ENCODE results near the gene VWA3A. TPM values are rescaled to one million over a fixed set of nuclear protein-coding genes. Genes with fewer than 3 reads are reported as not detected.
A peak's percentile ranks its signal among the peaks of the same experiment; 100 is the strongest.

Gene VWA3A
- total and polyA plus RNA-seq, 5 donors, result 0.06 to 0.11 (median 0.09) TPM; not detected in 2

GRCh38 chr16:22065252-22065651, 27.1 kb upstream of the VWA3A start:
- Histone ChIP-seq H3K4me3 (ENCODE audit: low read length) (no peak overlapping the region), H3K27me3 (ENCODE audit: control insufficient read depth, insufficient read depth) (no peaks in the 10 kb centered on the region), H3K9me3 (ENCODE audit: control insufficient read depth, low read length) (no peaks in the 10 kb centered on the region), H3K27ac (ENCODE audit: low read length) (no peak overlapping the region), H3K4me1 (ENCODE audit: control insufficient read depth, insufficient read depth, low read length) (no peaks in the 10 kb centered on the region)
- ATAC-seq (no peak), DNase-seq (no peak)
- intact Hi-C loops (cut with DNase I), result no loop called here
- 95% methylated on average over 1 of the region's 1 CpG for WGBS

GRCh38 chr16:22070361-22071330, 21.7 kb upstream of the VWA3A start:
- 42% methylated on average over 12 of the region's 12 CpGs for WGBS
- peak; percentile 33 to 83 (median 62) for DNase-seq
- intact Hi-C loops (cut with DNase I), result loop anchor here in 1 of 4 donors (5.0 kb wide), 1 partner anchor 68 kb away; the partner anchor contains the start of gene PDZD9
- no peak overlapping the region for H3K4me3 ChIP-seq (ENCODE audit: low read length)
- H3K4me1 ChIP-seq (ENCODE audit: control insufficient read depth, insufficient read depth, low read length), result no peaks in the 10 kb centered on the region
- H3K27me3 ChIP-seq (ENCODE audit: control insufficient read depth, insufficient read depth), result no peaks in the 10 kb centered on the region
- ATAC-seq, result peak; percentile 64 to 76
- H3K27ac ChIP-seq (ENCODE audit: low read length), result no peak overlapping the region
- no peaks in the 10 kb centered on the region for H3K9me3 ChIP-seq (ENCODE audit: control insufficient read depth, low read length)

- Histone ChIP-seq H3K27me3 (ENCODE audit: control insufficient read depth, insufficient read depth) (no peaks in the 10 kb centered on the region), H3K4me3 (ENCODE audit: low read length) (no peak overlapping the region), H3K9me3 (ENCODE audit: control insufficient read depth, low read length) (no peaks in the 10 kb centered on the region), H3K27ac (ENCODE audit: low read length) (no peak overlapping the region), H3K4me1 (ENCODE audit: control insufficient read depth, insufficient read depth, low read length) (no peaks in the 10 kb centered on the region)
- intact Hi-C loops (cut with DNase I), result loop anchor here in 1 of 4 donors (5.0 kb wide), 1 partner anchor 69 kb away; the partner anchor contains the start of gene PDZD9
- peak in 1 of 3 donors; percentile 55 for DNase-seq
- no peak for ATAC-seq
- WGBS, result 52% methylated on average over 7 of the region's 7 CpGs
Measured at GRCh38 chr16:22071331-22071910, 20.9 kb upstream of the VWA3A start.

DNA sequence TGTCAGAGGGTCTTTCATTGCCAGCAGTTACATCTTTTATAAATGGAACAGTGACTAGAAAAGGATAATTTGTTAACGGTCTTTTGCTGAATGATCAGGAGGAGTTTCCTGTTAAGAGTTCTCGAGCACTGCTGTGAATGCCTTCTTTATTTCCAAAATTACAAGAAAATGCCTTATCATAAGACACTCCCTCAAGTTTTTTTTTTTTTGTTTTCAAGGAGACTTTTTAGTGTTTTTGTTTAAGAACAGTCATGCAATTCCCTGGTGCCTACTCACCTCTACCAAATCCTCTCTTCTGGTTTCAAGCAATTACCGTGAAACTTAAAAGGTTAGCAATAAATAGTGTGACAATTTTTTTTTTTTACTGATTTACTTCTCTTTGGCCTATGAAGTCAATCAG, 19.0 kb upstream of the VWA3A start:
- intact Hi-C loops (cut with DNase I), result loop anchor here in 1 of 4 donors (5.0 kb wide), 1 partner anchor 71 kb away; the partner anchor contains the start of gene PDZD9

DNA sequence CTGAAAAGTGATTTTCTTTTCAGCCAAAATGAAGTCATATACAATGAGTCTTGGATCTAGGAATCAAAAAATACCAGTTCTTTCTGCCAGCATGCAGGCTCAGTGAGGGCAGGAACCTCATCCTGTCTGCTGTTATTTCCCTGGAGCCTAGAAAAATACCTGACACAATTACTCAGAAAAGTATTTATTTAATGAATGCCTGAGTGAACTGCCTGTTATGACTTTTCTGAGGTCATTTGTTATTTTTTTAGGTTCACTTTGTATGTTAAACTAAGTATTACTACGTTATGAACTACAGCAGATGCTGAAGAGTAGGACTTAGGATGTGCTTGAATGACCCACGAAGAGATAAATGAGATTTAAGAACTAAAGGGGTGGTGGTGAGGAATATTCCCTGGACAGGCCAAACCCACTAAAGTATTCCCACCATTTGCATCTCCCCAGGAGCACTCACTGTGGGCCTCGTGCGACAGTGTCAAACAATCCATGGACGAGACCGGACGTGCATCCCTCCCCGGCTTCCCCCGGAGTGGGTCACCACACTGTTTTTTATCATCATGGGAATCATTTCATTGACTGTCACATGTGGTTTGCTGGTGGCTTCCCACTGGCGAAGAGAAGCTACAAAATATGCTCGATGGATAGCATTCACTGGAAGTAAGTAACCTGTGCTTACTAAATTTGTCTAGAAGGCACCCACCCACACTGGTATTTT, 17.1 kb upstream of the VWA3A start:
- intact Hi-C loops (cut with DNase I), result loop anchor here in 2 of 4 donors (5.0 kb wide), 2 partner anchors 73 to 112 kb away; partner anchors contain the start of gene PDZD9 (in 2 of the 2)
- Histone ChIP-seq H3K9me3 (ENCODE audit: control insufficient read depth, low read length) (no peaks in the 10 kb centered on the region), H3K4me3 (ENCODE audit: low read length) (no peak overlapping the region), H3K4me1 (ENCODE audit: control insufficient read depth, insufficient read depth, low read length) (no peaks in the 10 kb centered on the region), H3K27me3 (ENCODE audit: control insufficient read depth, insufficient read depth) (no peaks in the 10 kb centered on the region), H3K27ac (ENCODE audit: low read length) (no peak overlapping the region)
- ATAC-seq (no peak), DNase-seq (no peak)
- WGBS, result 94% methylated on average over 11 of the region's 11 CpGs

More for the DNA sequence above, 19.0 kb upstream of the VWA3A start:
- 54% methylated on average over 3 of the region's 3 CpGs for WGBS
- no peaks in the 10 kb centered on the region for H3K9me3 ChIP-seq (ENCODE audit: control insufficient read depth, low read length)
- no peaks in the 10 kb centered on the region for H3K27me3 ChIP-seq (ENCODE audit: control insufficient read depth, insufficient read depth)
- no peak overlapping the region for H3K4me3 ChIP-seq (ENCODE audit: low read length)
- DNase-seq (no peak), ATAC-seq (no peak)
- no peak overlapping the region for H3K27ac ChIP-seq (ENCODE audit: low read length)
- H3K4me1 ChIP-seq (ENCODE audit: control insufficient read depth, insufficient read depth, low read length), result no peaks in the 10 kb centered on the region

DNA sequence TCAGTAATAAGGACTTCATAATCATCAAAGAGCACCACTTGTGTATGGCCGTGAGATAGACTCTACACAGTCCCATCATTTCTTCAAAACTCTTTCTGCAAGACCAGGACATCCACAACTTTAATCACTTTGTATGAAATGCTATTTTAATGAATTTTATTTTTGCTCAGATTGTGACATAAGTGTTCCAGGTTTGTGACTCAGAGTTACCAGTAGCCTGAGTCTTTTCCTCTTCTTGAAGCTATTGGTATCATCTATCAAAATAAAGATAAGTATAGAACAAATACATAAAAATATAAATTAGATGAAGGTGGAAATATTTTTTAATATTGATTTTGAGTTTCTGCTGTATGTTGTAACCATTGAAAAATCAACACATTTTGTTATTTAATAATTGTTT, 16.6 kb upstream of the VWA3A start:
- H3K27ac ChIP-seq (ENCODE audit: low read length), result no peak overlapping the region
- WGBS, result 98% methylated on average over 1 of the region's 1 CpG
- no peaks in the 10 kb centered on the region for H3K9me3 ChIP-seq (ENCODE audit: control insufficient read depth, low read length)
- H3K4me1 ChIP-seq (ENCODE audit: control insufficient read depth, insufficient read depth, low read length), result no peaks in the 10 kb centered on the region
- H3K4me3 ChIP-seq (ENCODE audit: low read length), result no peak overlapping the region
- intact Hi-C loops (cut with DNase I), result loop anchor here in 3 of 4 donors (2.0 to 5.0 kb wide), 3 partner anchors 73 to 112 kb away; partner anchors contain the start of gene PDZD9 (in 3 of the 3)
- DNase-seq (no peak), ATAC-seq (no peak)
- no peaks in the 10 kb centered on the region for H3K27me3 ChIP-seq (ENCODE audit: control insufficient read depth, insufficient read depth)

DNA sequence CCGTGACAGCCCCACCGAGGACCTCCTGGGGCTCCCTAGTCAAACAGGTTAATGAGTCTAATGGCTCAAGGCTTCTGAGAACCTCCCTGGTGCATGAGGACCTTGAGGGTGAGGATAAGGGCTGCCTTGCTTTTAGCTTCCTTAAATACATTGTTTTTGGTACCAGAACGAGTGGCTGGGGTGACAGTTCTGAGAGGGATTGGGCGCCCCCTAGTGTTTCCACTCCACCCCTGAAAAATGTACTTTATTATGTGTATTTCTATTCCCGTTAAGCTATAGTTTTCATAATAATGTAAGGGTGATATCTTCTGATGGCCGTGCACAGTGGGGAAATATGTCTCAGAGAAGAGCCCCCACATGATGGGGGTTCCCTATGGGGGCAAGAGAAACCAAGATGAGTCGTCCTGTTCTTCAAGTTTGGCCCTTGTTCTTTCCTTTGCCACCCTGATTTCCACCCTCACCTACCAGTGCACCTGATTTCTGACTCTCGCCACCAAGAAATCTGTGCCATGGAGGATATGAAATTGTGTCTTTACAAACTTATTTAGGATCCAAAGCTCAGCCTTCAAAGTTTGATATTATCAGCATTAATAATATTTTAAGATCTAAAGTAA, 14.5 kb upstream of the VWA3A start:
- H3K27me3 ChIP-seq (ENCODE audit: control insufficient read depth, insufficient read depth), result no peaks in the 10 kb centered on the region
- no peak overlapping the region for H3K4me3 ChIP-seq (ENCODE audit: low read length)
- ATAC-seq (peak; percentile 63 to 66), DNase-seq (peak; percentile 47 to 85 (median 66))
- no peak overlapping the region for H3K27ac ChIP-seq (ENCODE audit: low read length)
- intact Hi-C loops (cut with DNase I), result loop anchor here in 3 of 4 donors (2.0 to 5.0 kb wide), 3 partner anchors 76 to 109 kb away; partner anchors contain the start of gene PDZD9 (in 3 of the 3)
- 41% methylated on average over 8 of the region's 8 CpGs for WGBS
- H3K4me1 ChIP-seq (ENCODE audit: control insufficient read depth, insufficient read depth, low read length), result no peaks in the 10 kb centered on the region
- H3K9me3 ChIP-seq (ENCODE audit: control insufficient read depth, low read length), result no peaks in the 10 kb centered on the region

DNA sequence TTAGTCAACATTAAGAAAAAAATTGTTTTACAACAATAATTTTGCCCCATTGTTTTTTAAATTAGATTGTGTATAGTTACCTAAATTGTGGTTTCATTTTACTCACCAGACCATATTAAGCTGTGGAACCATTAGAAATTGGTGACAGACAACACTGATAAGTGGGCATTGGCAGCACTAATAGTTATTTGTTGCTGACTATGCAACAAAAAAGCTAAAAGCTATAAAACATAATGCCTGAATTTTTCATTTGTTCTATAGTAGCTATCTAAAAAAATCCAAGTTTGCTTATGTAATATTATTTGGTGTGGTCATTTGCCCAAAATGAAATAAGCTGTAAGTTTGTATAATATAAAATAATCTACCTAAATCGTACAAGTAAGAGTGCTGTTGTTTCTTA, 13.7 kb upstream of the VWA3A start:
- Histone ChIP-seq H3K27me3 (ENCODE audit: control insufficient read depth, insufficient read depth) (no peaks in the 10 kb centered on the region), H3K4me3 (ENCODE audit: low read length) (no peak overlapping the region), H3K27ac (ENCODE audit: low read length) (no peak overlapping the region), H3K9me3 (ENCODE audit: control insufficient read depth, low read length) (no peaks in the 10 kb centered on the region), H3K4me1 (ENCODE audit: control insufficient read depth, insufficient read depth, low read length) (no peaks in the 10 kb centered on the region)
- ATAC-seq (no peak), DNase-seq (no peak)
- WGBS, result 81% methylated on average over 1 of the region's 1 CpG
- intact Hi-C loops (cut with DNase I), result loop anchor here in 2 of 4 donors (5.0 kb wide), 2 partner anchors 76 to 109 kb away; partner anchors contain the start of gene PDZD9 (in 2 of the 2)

GRCh38 chr16:22081050-22081449, 11.3 kb upstream of the VWA3A start:
- no peak for DNase-seq
- no peaks in the 10 kb centered on the region for H3K27me3 ChIP-seq (ENCODE audit: control insufficient read depth, insufficient read depth)
- H3K27ac ChIP-seq (ENCODE audit: low read length), result no peak overlapping the region
- H3K4me1 ChIP-seq (ENCODE audit: control insufficient read depth, insufficient read depth, low read length), result no peaks in the 10 kb centered on the region
- no peak overlapping the region for H3K4me3 ChIP-seq (ENCODE audit: low read length)
- intact Hi-C loops (cut with DNase I), result no loop called here
- whole genome bisulfite sequencing, result 88% methylated on average over 3 of the region's 3 CpGs
- no peaks in the 10 kb centered on the region for H3K9me3 ChIP-seq (ENCODE audit: control insufficient read depth, low read length)
- no peak for ATAC-seq

DNA sequence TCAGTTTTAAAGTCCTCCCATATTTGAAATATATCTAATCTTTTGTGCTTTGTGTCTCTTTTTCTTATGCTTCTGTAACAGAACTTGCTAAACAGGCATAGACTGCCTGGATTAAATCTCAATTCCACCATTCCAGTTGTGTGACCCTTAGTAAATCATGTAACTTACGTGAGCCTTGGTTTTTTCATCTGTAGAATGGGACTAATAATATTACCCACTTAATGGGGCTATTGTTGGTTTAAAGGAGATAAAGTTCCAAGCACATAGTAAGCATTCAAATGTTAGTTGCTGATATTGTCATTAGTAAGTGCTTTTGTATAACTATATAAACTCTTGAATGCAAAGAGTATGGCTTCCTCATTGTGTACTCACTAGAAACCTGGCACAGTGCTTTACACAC, 5.9 kb upstream of the VWA3A start:
- H3K27ac ChIP-seq (ENCODE audit: low read length), result no peak overlapping the region

More for the DNA sequence above, 5.9 kb upstream of the VWA3A start:
- Histone ChIP-seq H3K4me3 (ENCODE audit: low read length) (no peak overlapping the region), H3K4me1 (ENCODE audit: control insufficient read depth, insufficient read depth, low read length) (no peaks in the 10 kb centered on the region), H3K9me3 (ENCODE audit: control insufficient read depth, low read length) (no peaks in the 10 kb centered on the region), H3K27me3 (ENCODE audit: control insufficient read depth, insufficient read depth) (no peaks in the 10 kb centered on the region)
- intact Hi-C loops (cut with DNase I), result no loop called here
- ATAC-seq (no peak), DNase-seq (no peak)
- WGBS, result 95% methylated on average over 1 of the region's 1 CpG

Data from right cardiac atrium (tissue), 5 donors.